SJSA1 (cell line): Measurements from ENCODE around the gene TPPP. TPM values are rescaled to one million over a fixed set of nuclear protein-coding genes. Genes with fewer than 3 reads are reported as not detected.

ENCODE experiments used
- DNase-seq, 2 experiments: peaks; one replicate each; pipeline ENCODE4 v3.0.0-alpha.2; 2015 to 2020; ENCODE audit warnings: low spot score in 2 of 2, low read depth in 1 of 2
- H3K27ac ChIP-seq: fragments of 250-450 bp; sonication (Bioruptor Pico); 2 replicates; pipeline ENCODE4 v1.5.1; 2020; ENCODE audit warnings: mild to moderate bottlenecking, moderate library complexity
- H3K27me3 ChIP-seq: fragments of 250-450 bp; sonication (Bioruptor Pico); replicated peaks from 2 replicates; pipeline ENCODE4 v1.5.1; 2020; ENCODE audit warnings: mild to moderate bottlenecking, moderate library complexity
- H3K36me3 ChIP-seq: fragments of 250-450 bp; sonication (Bioruptor Pico); 2 replicates; pipeline ENCODE4 v1.5.1; 2020; ENCODE audit warnings: mild to moderate bottlenecking
- H3K4me1 ChIP-seq: fragments of 250-450 bp; sonication (Bioruptor Pico); replicated peaks from 2 replicates; pipeline ENCODE4 v1.6.1; 2021; ENCODE audit warnings: mild to moderate bottlenecking
- H3K4me3 ChIP-seq: fragments of 250-450 bp; sonication (Bioruptor Pico); 2 replicates; pipeline ENCODE4 v1.5.1; 2020; ENCODE audit warnings: mild to moderate bottlenecking
- H3K9me3 ChIP-seq: fragments of 250-450 bp; sonication (Bioruptor Pico); replicated peaks from 2 replicates; pipeline ENCODE4 v1.5.1; 2020; ENCODE audit warnings: mild to moderate bottlenecking
- total RNA-seq: library from RNA; depleted of rRNA; stranded (reverse); fragments of >200 nt; shearing (Covaris generic); gene quantifications from 2 replicates; pipeline ENCODE4 v1.2.3, GENCODE V29; 2014

TPPP gene
- total RNA-seq, 1 experiment from 2014 or later, result not detected

GRCh38 chr5:645421-645820 lies 47.7 kb downstream of the TPPP start:
- peak in 1 of 2 experiments; percentile 37 for DNase-seq
- H3K36me3 ChIP-seq, result peaks cover 33% of the 10 kb centered on the region
- no peaks in the 10 kb centered on the region for H3K27me3 ChIP-seq
- no peak overlapping the region for H3K27ac ChIP-seq
- no peaks in the 10 kb centered on the region for H3K4me1 ChIP-seq
- no peaks in the 10 kb centered on the region for H3K9me3 ChIP-seq
- H3K4me3 ChIP-seq, result no peak overlapping the region

- Histone ChIP-seq H3K9me3 (no peaks in the 10 kb centered on the region), H3K4me1 (no peaks in the 10 kb centered on the region), H3K27me3 (no peaks in the 10 kb centered on the region), H3K4me3 (no peak overlapping the region), H3K27ac (no peak overlapping the region), H3K36me3 (peaks cover 38% of the 10 kb centered on the region)
- no peak for DNase-seq
These were observed 48.2 kb downstream of the TPPP start for GRCh38 chr5:644971-645370.

DNA sequence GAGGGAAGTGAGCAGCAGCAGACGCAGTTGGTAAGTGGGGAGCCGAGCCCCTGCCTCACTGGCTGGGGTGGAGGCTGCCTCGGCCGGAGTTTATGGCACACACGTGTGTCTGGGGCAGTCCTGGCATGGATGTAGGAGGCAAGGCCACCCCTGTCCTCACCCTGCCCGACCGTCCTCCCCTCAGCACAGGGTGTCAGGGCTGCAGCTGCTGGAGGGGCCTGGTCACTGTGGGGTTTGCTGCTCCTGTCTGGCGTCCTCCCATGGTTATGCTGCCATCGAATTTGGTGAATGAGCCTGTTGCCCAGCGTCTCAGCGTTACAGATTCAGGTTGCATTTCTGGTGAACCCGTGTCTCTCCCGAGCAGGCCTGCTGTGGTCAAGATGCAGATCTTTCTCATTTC lies 48.6 kb downstream of the TPPP start:
- no peaks in the 10 kb centered on the region for H3K9me3 ChIP-seq
- no peak overlapping the region for H3K27ac ChIP-seq
- H3K4me1 ChIP-seq, result no peaks in the 10 kb centered on the region
- no peak overlapping the region for H3K4me3 ChIP-seq
- H3K36me3 ChIP-seq, result peaks cover 41% of the 10 kb centered on the region
- H3K27me3 ChIP-seq, result no peaks in the 10 kb centered on the region
- no peak for DNase-seq

GRCh38 chr5:643811-644271 lies 49.3 kb downstream of the TPPP start:
- Histone ChIP-seq H3K36me3 (peaks cover 47% of the 10 kb centered on the region), H3K4me3 (no peak overlapping the region), H3K27ac (no peak overlapping the region), H3K27me3 (no peaks in the 10 kb centered on the region), H3K4me1 (no peaks in the 10 kb centered on the region), H3K9me3 (no peaks in the 10 kb centered on the region)
- peak in 1 of 2 experiments; percentile 26 for DNase-seq

DNA sequence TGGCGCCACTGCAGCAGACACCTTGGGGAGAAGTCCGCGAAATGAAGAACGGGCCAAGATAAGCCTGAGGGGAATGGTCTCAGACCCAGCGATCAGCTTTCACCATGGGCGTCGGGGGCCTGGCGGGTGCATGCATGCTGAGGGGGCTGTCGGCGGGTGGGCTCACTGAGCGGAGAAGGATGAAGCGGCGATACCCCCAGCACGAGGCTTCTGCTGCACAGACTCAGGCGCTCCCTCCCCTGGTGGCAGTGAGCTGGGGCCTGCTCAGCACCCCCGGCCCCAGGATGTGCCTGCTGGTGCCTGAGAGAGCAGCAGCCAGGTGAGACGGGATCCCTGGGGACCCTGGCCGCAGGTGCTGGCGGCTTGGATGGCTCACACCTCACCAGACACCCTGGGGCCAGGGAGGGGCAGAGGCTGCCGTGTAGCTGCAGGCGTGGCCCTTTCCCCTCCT lies 49.8 kb downstream of the TPPP start:
- Histone ChIP-seq H3K27me3 (no peaks in the 10 kb centered on the region), H3K9me3 (no peaks in the 10 kb centered on the region), H3K27ac (no peak overlapping the region), H3K4me1 (no peaks in the 10 kb centered on the region), H3K4me3 (no peak overlapping the region), H3K36me3 (peaks cover 50% of the 10 kb centered on the region)
- DNase-seq, result peak in 1 of 2 experiments; percentile 26

DNA sequence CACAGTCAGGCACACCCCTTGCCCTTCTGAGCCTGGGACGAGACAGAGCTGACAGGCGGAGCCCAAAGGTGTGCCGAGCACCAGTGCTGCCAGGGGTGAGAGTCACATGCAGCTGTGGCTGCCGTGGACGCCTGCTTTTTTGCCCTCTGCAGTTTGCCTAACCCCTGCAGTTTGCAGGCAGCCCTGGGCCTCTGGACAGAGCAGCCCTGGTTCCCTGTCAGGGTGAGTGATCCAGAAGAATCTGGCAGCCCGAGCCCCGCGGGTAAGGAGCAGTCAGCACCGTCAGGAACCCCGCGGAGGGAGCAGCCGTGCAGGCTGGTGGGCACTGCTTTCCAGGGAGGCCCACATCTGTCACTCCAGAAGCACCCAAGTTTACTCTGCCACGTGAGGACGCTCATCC lies 50.7 kb downstream of the TPPP start:
- H3K4me3 ChIP-seq, result no peak overlapping the region
- peaks cover 48% of the 10 kb centered on the region for H3K36me3 ChIP-seq
- no peaks in the 10 kb centered on the region for H3K9me3 ChIP-seq
- H3K27ac ChIP-seq, result no peak overlapping the region
- DNase-seq, result no peak
- H3K27me3 ChIP-seq, result no peaks in the 10 kb centered on the region
- no peaks in the 10 kb centered on the region for H3K4me1 ChIP-seq

DNA sequence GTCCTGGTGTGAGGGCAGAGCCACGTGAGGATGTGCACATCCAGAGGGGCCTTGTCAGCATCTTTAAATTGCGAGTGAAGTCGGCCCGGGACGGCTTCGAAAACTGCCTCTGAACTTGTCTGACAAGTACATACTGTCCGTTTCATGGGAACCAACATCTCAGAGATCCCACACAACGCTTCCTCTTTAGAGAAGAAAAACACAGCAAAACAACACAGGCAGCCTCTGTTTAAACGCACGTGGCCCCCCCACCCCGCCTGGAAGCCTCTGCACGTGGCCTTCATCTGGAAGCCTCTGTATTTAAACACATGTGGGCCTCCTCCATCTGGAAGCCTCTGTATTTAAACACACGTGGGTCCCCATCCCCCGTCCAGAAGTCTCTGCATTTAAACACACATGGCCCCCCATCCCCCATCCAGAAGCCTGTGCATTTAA lies 51.8 kb downstream of the TPPP start:
- H3K4me3 ChIP-seq, result no peak overlapping the region
- no peaks in the 10 kb centered on the region for H3K9me3 ChIP-seq
- peaks cover 44% of the 10 kb centered on the region for H3K36me3 ChIP-seq
- no peak for DNase-seq
- H3K27me3 ChIP-seq, result no peaks in the 10 kb centered on the region
- H3K4me1 ChIP-seq, result no peaks in the 10 kb centered on the region
- H3K27ac ChIP-seq, result no peak overlapping the region

GRCh38 chr5:640461-641330 lies 52.5 kb downstream of the TPPP start:
- no peaks in the 10 kb centered on the region for H3K27me3 ChIP-seq
- no peak overlapping the region for H3K27ac ChIP-seq
- H3K4me3 ChIP-seq, result no peak overlapping the region
- DNase-seq, result peak in 1 of 2 experiments; percentile 34
- peaks cover 50% of the 10 kb centered on the region for H3K36me3 ChIP-seq
- no peaks in the 10 kb centered on the region for H3K9me3 ChIP-seq
- no peaks in the 10 kb centered on the region for H3K4me1 ChIP-seq

DNA sequence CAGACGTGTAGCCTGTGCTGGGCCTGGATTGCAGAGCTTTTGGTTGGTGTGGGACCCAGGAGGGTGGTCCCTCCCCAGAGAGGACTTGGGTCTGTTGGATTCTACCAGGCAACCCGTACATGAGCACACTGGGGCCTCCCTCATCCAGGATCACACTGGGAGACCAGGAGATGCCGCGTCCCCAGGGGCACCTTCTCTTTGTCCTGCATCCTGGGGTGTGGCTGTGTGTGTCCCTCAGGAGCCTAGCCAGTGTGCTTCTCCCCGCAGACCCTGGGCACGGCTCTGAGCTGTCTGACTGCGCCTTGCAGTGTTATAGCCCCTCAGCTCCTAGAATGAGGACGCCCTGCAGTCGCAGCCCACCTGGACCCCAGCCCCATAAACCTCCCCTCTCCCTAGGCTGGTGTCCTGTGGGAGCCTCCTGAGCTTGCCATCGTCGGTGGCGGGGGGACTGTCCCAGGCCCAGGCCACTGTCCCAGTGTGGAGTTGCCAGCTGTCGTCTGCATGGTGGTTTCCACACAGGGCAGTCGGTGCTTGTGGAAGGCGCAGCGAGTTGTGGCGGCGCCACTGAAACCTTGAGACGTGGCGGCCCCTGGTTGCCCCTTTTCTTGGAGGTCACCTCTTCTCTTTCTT lies 53.5 kb downstream of the TPPP start:
- H3K36me3 ChIP-seq, result peaks cover 59% of the 10 kb centered on the region
- no peak overlapping the region for H3K4me3 ChIP-seq
- H3K4me1 ChIP-seq, result no peaks in the 10 kb centered on the region
- H3K27me3 ChIP-seq, result no peaks in the 10 kb centered on the region
- DNase-seq, result peak in 1 of 2 experiments; percentile 30
- no peak overlapping the region for H3K27ac ChIP-seq
- no peaks in the 10 kb centered on the region for H3K9me3 ChIP-seq

- no peak overlapping the region for H3K27ac ChIP-seq
- H3K4me3 ChIP-seq, result no peak overlapping the region
- no peaks in the 10 kb centered on the region for H3K27me3 ChIP-seq
- peaks cover 56% of the 10 kb centered on the region for H3K36me3 ChIP-seq
- H3K9me3 ChIP-seq, result no peaks in the 10 kb centered on the region
- H3K4me1 ChIP-seq, result no peaks in the 10 kb centered on the region
- DNase-seq, result peak in 1 of 2 experiments; percentile 40
These were observed 54.0 kb downstream of the TPPP start for GRCh38 chr5:639253-639530.

DNA sequence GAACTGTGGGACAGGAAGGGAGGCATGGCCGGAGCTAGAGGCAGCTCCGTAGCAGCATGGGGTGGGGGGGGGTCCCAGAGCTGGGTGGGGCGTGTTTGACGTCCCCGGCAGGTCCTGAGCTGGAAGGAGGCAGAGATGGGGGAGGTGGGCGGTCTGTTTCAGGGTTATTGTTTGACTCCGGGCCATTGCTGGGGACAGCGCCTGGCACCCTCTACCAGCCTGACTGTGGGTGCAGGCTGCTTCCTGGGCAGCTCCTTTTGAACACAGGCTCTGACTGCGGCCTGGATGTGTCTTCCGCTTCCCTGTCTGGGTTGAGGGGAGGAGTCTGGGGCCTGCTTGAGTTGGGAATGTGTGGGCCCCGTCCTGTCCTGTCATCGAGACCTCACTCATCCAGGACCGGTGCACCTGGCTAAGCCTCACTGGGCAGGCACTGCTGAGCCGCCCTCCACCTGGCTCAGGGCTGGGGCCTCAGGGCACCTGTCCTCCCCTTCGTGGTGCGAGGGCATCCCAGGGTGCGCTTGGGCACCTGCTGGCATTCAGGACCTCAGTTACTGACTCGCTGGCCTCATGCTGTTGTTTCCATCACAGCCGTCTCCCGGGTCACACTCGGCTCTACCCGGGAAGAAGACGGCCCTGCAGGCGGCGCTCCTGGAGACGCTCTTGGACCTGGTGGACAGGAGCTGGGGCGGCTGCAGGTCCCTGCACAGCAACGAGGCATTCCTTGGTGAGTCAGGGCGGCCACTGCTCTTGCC lies 54.5 kb downstream of the TPPP start:
- Histone ChIP-seq H3K27ac (no peak overlapping the region), H3K4me3 (no peak overlapping the region), H3K9me3 (no peaks in the 10 kb centered on the region), H3K4me1 (no peaks in the 10 kb centered on the region), H3K27me3 (no peaks in the 10 kb centered on the region), H3K36me3 (peaks cover 55% of the 10 kb centered on the region)
- peak in 1 of 2 experiments; percentile 38 for DNase-seq

- Histone ChIP-seq H3K4me3 (no peak overlapping the region), H3K4me1 (no peaks in the 10 kb centered on the region), H3K27me3 (no peaks in the 10 kb centered on the region), H3K9me3 (no peaks in the 10 kb centered on the region), H3K36me3 (peaks cover 58% of the 10 kb centered on the region), H3K27ac (no peak overlapping the region)
- DNase-seq, result peak in 1 of 2 experiments; percentile 38
These were observed 55.3 kb downstream of the TPPP start for GRCh38 chr5:637581-638450.

DNA sequence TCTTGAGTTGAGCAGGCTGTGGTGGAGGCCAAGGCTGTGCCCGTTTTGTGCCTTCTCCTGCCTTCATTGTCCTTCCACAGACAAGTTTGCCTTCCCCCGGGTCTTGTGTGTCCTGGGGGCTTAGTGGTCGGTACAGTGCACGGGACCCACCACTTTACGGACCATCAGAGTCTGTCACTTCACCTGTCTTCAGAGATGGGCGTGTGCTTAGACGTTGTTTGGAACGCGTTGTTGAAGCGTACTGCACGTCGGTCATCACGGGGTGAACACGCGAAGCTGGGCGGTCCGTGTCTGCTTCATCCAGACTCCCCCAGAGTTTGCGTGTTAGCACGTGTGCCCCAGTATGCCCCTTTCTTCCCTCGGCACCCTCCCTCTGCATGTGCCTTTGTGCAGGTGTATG lies 56.2 kb downstream of the TPPP start:
- H3K4me1 ChIP-seq, result no peaks in the 10 kb centered on the region
- peak in 1 of 2 experiments; percentile 32 for DNase-seq
- H3K36me3 ChIP-seq, result peaks cover 53% of the 10 kb centered on the region
- H3K4me3 ChIP-seq, result no peak overlapping the region
- no peaks in the 10 kb centered on the region for H3K9me3 ChIP-seq
- no peaks in the 10 kb centered on the region for H3K27me3 ChIP-seq
- H3K27ac ChIP-seq, result no peak overlapping the region
